Activated naive CD4-positive, alpha-beta T cell treated with anti-CD3 and anti-CD28 coated beads, Interleukin-2, amount 50 U/mL, for 72 hours (primary cell): Measurements from ENCODE around the gene OPCML. TPM values are rescaled to one million over a fixed set of nuclear protein-coding genes. Genes with fewer than 3 reads are reported as not detected.

Source experiments
- ATAC-seq, 2 donors: fragments of 150-1000 bp; cut with Tn5 transposase; 2 replicates each; pipeline ENCODE4 v1.10.0; 2021; ENCODE audit warnings: mild to moderate bottlenecking in 2 of 2, moderate library complexity in 2 of 2
- DNase-seq, 2 donors: peaks; one replicate each; pipeline ENCODE4 v3.0.0; 2021 to 2022; ENCODE audit warnings: low spot score in 2 of 2
- H3K27ac Mint-ChIP-seq, 2 donors: one replicate each; pipeline ENCODE4 v1.8.0; 2022; ENCODE audit warnings: mild to moderate bottlenecking in 2 of 2, mixed read lengths in 2 of 2
- H3K36me3 Mint-ChIP-seq, 2 donors: one replicate each; pipeline ENCODE4 v1.8.0; 2022; ENCODE audit warnings: mixed read lengths in 2 of 2
- H3K9me3 Mint-ChIP-seq, 2 donors: one replicate each; pipeline ENCODE4 v1.8.0; 2022; ENCODE audit warnings: mixed read lengths in 2 of 2
- total RNA-seq, 2 donors: library from RNA; stranded (reverse); gene quantifications; one replicate each; pipeline ENCODE4 v1.2.3, GENCODE V29; 2022

The OPCML gene
- total RNA-seq, 2 donors from 2014 or later, result not detected

- no peak overlapping the region for H3K27ac Mint-ChIP-seq
- H3K9me3 Mint-ChIP-seq, result peaks cover 0 to 5% of the 10 kb centered on the region in 2 donors
- ATAC-seq, result no peak
- no peaks in the 10 kb centered on the region for H3K36me3 Mint-ChIP-seq
- DNase-seq, result no peak
These were observed 16.3 kb upstream of the OPCML start for GRCh38 chr11:133548641-133549040.

GRCh38 chr11:133547808-133548494, 15.7 kb upstream of the OPCML start:
- H3K27ac Mint-ChIP-seq, result no peak overlapping the region
- no peak for DNase-seq
- no peaks in the 10 kb centered on the region for H3K36me3 Mint-ChIP-seq
- H3K9me3 Mint-ChIP-seq, result peaks cover 0 to 3% of the 10 kb centered on the region in 2 donors
- ATAC-seq, result no peak

- ATAC-seq (no peak), DNase-seq (no peak)
- H3K27ac Mint-ChIP-seq, result no peak overlapping the region
These were observed 13.0 kb upstream of the OPCML start for GRCh38 chr11:133545199-133545803.

GRCh38 chr11:133541720-133542095, 9.4 kb upstream of the OPCML start:
- ATAC-seq, result no peak
- no peak overlapping the region for H3K27ac Mint-ChIP-seq

More at GRCh38 chr11:133545199-133545803, 13.0 kb upstream of the OPCML start:
- Mint-ChIP-seq H3K36me3 (no peaks in the 10 kb centered on the region), H3K9me3 (peaks cover 0 to 3% of the 10 kb centered on the region in 2 donors)

GRCh38 chr11:133541021-133541719, 8.9 kb upstream of the OPCML start:
- no peak for DNase-seq
- H3K9me3 Mint-ChIP-seq, result no peaks in the 10 kb centered on the region
- H3K36me3 Mint-ChIP-seq, result no peaks in the 10 kb centered on the region
- no peak for ATAC-seq
- H3K27ac Mint-ChIP-seq, result no peak overlapping the region

More at GRCh38 chr11:133541720-133542095, 9.4 kb upstream of the OPCML start:
- no peak for DNase-seq
- H3K9me3 Mint-ChIP-seq, result no peaks in the 10 kb centered on the region
- no peaks in the 10 kb centered on the region for H3K36me3 Mint-ChIP-seq

GRCh38 chr11:133536198-133536597, 3.9 kb upstream of the OPCML start:
- DNase-seq (no peak), ATAC-seq (no peak)
- Mint-ChIP-seq H3K27ac (no peak overlapping the region), H3K36me3 (no peaks in the 10 kb centered on the region), H3K9me3 (no peaks in the 10 kb centered on the region)

GRCh38 chr11:133533205-133533604, 904 bp upstream of the OPCML start:
- no peak overlapping the region for H3K27ac Mint-ChIP-seq
- ATAC-seq, result no peak
- H3K9me3 Mint-ChIP-seq, result no peaks in the 10 kb centered on the region
- H3K36me3 Mint-ChIP-seq, result no peaks in the 10 kb centered on the region
- no peak for DNase-seq

- Mint-ChIP-seq H3K27ac (no peak overlapping the region), H3K9me3 (no peaks in the 10 kb centered on the region), H3K36me3 (no peaks in the 10 kb centered on the region)
- no peak for DNase-seq
- ATAC-seq, result no peak
These were observed 843 bp downstream of the OPCML start for GRCh38 chr11:133531458-133531857.

- Mint-ChIP-seq H3K27ac (no peak overlapping the region), H3K36me3 (no peaks in the 10 kb centered on the region), H3K9me3 (no peaks in the 10 kb centered on the region)
- DNase-seq (no peak), ATAC-seq (no peak)
These were observed 1.8 kb downstream of the OPCML start for GRCh38 chr11:133530501-133530835.

GRCh38 chr11:133529807-133530500, 2.3 kb downstream of the OPCML start:
- Mint-ChIP-seq H3K36me3 (no peaks in the 10 kb centered on the region), H3K27ac (no peak overlapping the region), H3K9me3 (no peaks in the 10 kb centered on the region)
- ATAC-seq, result no peak
- DNase-seq, result no peak

GRCh38 chr11:133526790-133527189, 5.5 kb downstream of the OPCML start:
- H3K36me3 Mint-ChIP-seq, result no peaks in the 10 kb centered on the region
- ATAC-seq, result no peak
- H3K9me3 Mint-ChIP-seq, result no peaks in the 10 kb centered on the region
- H3K27ac Mint-ChIP-seq, result no peak overlapping the region
- DNase-seq, result no peak

- no peak for ATAC-seq
- no peak for DNase-seq
- H3K27ac Mint-ChIP-seq, result no peak overlapping the region
- H3K36me3 Mint-ChIP-seq, result no peaks in the 10 kb centered on the region
- no peaks in the 10 kb centered on the region for H3K9me3 Mint-ChIP-seq
These were observed 6.3 kb downstream of the OPCML start for GRCh38 chr11:133525976-133526375.

- Mint-ChIP-seq H3K36me3 (no peaks in the 10 kb centered on the region), H3K9me3 (no peaks in the 10 kb centered on the region), H3K27ac (no peak overlapping the region)
- DNase-seq, result no peak
- ATAC-seq, result no peak
These were observed 7.8 kb downstream of the OPCML start for GRCh38 chr11:133524488-133524887.

GRCh38 chr11:133522344-133522743, 10.0 kb downstream of the OPCML start:
- H3K36me3 Mint-ChIP-seq, result no peaks in the 10 kb centered on the region
- peaks cover 0 to 5% of the 10 kb centered on the region in 2 donors for H3K9me3 Mint-ChIP-seq
- no peak overlapping the region for H3K27ac Mint-ChIP-seq
- DNase-seq (no peak), ATAC-seq (no peak)

- DNase-seq (no peak), ATAC-seq (no peak)
- H3K9me3 Mint-ChIP-seq, result peaks cover 0 to 5% of the 10 kb centered on the region in 2 donors
- H3K36me3 Mint-ChIP-seq, result no peaks in the 10 kb centered on the region
- no peak overlapping the region for H3K27ac Mint-ChIP-seq
These were observed 10.8 kb downstream of the OPCML start for GRCh38 chr11:133521502-133521901.

GRCh38 chr11:133520707-133521106, 11.6 kb downstream of the OPCML start:
- H3K36me3 Mint-ChIP-seq, result no peaks in the 10 kb centered on the region
- ATAC-seq (no peak), DNase-seq (no peak)
- no peak overlapping the region for H3K27ac Mint-ChIP-seq
- H3K9me3 Mint-ChIP-seq, result peaks cover 0 to 5% of the 10 kb centered on the region in 2 donors

GRCh38 chr11:133519560-133519959, 12.7 kb downstream of the OPCML start:
- Mint-ChIP-seq H3K27ac (no peak overlapping the region), H3K36me3 (no peaks in the 10 kb centered on the region), H3K9me3 (peaks cover 0 to 5% of the 10 kb centered on the region in 2 donors)
- ATAC-seq, result no peak
- DNase-seq, result no peak
